Cardiac muscle cell (in vitro differentiated cells and primary cell): Measurements from ENCODE around the gene RAB8A. TPM values are rescaled to one million over a fixed set of nuclear protein-coding genes. Genes with fewer than 3 reads are reported as not detected.
A peak's percentile ranks its signal among the peaks of the same experiment; 100 is the strongest.
"Not testable (repeated sequence)": the region's sequence is repeated elsewhere in the genome, so short reads cannot be mapped to it uniquely, and the experiment has no call there.

ENCODE experiments used
- DNase-seq, 2 donors: peaks; one replicate each; pipeline versions ENCODE4 v3.0.0 to v3.0.0-alpha.2; 2010 to 2017; ENCODE audit warnings: low read depth in 1 of 2, low spot score in 1 of 2
- H3K27ac ChIP-seq: fragments of 200-600 bp; sonication (generic); 2 replicates; pipeline ENCODE4 v1.5.1; 2016
- H3K27me3 ChIP-seq: fragments of 200-600 bp; sonication (generic); 2 replicates; pipeline ENCODE4 v1.6.0; 2016; ENCODE audit warnings: control low read depth
- H3K36me3 ChIP-seq: fragments of 200-600 bp; sonication (generic); 2 replicates; pipeline ENCODE4 v1.5.1; 2016; ENCODE audit warnings: control low read depth
- H3K4me1 ChIP-seq: fragments of 200-600 bp; sonication (generic); 2 replicates; pipeline ENCODE4 v1.8.1; 2017; ENCODE audit warnings: low read depth, mild to moderate bottlenecking, mixed run types
- H3K4me3 ChIP-seq: fragments of 200-600 bp; sonication (generic); 2 replicates; pipeline ENCODE4 v1.5.1; 2016; ENCODE audit warnings: mild to moderate bottlenecking
- H3K9me3 ChIP-seq: fragments of 200-600 bp; sonication (generic); 2 replicates; pipeline ENCODE4 v1.5.1; 2017; ENCODE audit warnings: low read depth, mild to moderate bottlenecking, control low read depth
- CTCF ChIP-seq: IDR thresholded peaks from 2 replicates; pipeline ENCODE4 v1.5.1; 2012; ENCODE audit warnings: low read depth, mild to moderate bottlenecking, low read length
- polyA plus RNA-seq: library from polyadenylated mRNA; unstranded; fragments of >200 nt; fragmentation: Nextera tagmentation; extraction: Ambion mirVana; gene quantifications from 2 replicates; pipeline ENCODE4 v1.2.1, GENCODE V29; 2016
- total RNA-seq: library from RNA; depleted of rRNA; stranded (reverse); fragments of >200 nt; gene quantifications from 2 replicates; pipeline ENCODE4 v1.2.3, GENCODE V29; 2016

Gene RAB8A
- total and polyA plus RNA-seq, 2 experiments from 2014 or later, result 38.2 to 93.8 TPM

DNA sequence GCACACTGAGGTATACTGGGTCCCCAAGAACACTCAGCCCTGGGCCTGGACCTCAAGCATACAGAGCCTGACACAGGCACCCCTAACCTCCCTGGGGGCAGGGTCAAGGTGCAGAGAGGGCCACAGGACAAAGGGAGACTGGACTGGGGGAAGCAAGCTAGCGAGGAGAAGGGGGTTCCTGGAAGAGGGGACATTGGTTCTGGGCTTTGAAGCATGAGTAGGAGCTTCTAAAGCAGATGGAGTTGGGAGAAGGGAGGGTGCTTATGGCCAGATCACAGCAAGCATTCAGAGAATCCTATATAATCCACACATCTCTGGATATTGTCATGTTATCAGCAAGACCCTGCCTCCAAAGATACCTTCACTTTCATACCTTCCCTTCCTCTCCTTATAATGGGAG, 58.4 kb downstream of the RAB8A start:
- Histone ChIP-seq H3K36me3 (no peaks in the 10 kb centered on the region), H3K27me3 (no peaks in the 10 kb centered on the region), H3K4me3 (no peak overlapping the region), H3K4me1 (no peaks in the 10 kb centered on the region), H3K27ac (no peak overlapping the region), H3K9me3 (no peaks in the 10 kb centered on the region)
- DNase-seq, result no peak
- no peak for TF ChIP-seq CTCF

DNA sequence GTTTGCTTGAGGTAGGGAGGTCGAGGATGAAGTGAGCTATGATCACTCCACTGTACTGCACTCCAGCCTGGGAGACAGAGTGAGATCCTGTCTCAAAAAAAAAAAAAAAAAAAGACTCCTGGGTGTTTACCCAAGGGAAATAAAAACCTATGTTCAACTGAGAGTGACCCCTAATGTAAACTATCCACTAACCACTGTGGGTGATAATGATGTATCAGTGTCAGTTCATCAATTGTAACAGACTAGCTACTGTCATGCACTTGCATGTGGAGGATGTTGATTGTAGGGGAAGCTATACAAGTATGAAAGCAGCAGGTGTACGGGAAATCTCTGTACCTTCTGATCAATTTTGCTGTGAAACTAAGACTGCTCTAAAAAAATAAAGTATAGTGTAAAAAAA, 64.3 kb downstream of the RAB8A start:
- Histone ChIP-seq H3K27ac (no peak overlapping the region), H3K4me1 (no peaks in the 10 kb centered on the region), H3K36me3 (no peaks in the 10 kb centered on the region), H3K4me3 (no peak overlapping the region), H3K9me3 (no peaks in the 10 kb centered on the region), H3K27me3 (no peaks in the 10 kb centered on the region)
- no peak for TF ChIP-seq CTCF
- no peak for DNase-seq

DNA sequence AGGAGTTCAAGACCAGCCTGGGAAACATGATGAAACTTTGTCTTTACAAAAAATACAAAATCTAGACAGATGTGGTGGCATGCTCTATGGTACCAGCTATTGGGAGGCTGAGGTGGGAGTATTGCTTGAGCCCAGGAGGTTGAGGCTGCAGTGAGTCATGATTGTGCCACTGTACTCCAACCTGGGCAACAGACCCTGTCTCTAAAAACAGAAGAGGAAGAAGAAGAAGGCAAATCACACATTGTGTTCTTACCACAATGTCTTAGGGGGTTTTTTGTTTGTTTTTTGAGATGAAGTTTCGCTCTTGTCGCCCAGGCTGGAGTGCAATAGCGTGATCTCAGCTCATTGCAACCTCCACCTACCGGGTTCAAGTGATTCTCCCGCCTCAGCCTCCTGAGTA, 67.2 kb downstream of the RAB8A start:
- not testable (repeated sequence) for H3K27me3 ChIP-seq, H3K4me1 ChIP-seq, H3K9me3 ChIP-seq, DNase-seq, H3K4me3 ChIP-seq, H3K36me3 ChIP-seq, H3K27ac ChIP-seq

DNA sequence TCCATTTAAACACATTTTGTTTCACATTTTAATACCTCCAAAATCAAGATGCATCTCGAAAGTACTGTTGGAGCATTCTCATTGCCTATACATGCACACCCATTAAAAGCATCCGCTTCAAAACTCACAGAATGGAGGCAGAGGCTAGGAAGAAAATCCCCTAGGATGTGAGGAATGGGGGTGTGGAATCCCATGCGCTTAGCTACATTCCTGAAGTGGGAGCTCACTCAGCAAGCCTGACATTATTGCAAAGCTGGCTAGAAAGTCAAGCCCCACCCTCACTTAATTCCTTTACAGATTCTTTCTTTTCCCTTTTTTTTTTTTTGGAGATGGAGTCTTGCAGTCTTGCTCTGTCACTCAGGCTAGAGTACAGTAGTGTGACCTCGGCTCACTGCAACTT, 68.9 kb downstream of the RAB8A start:
- Histone ChIP-seq H3K4me3 (no peak overlapping the region), H3K27me3 (no peaks in the 10 kb centered on the region), H3K4me1 (no peaks in the 10 kb centered on the region), H3K27ac (no peak overlapping the region), H3K9me3 (no peaks in the 10 kb centered on the region), H3K36me3 (no peaks in the 10 kb centered on the region)
- TF ChIP-seq CTCF, result no peak
- peak in 1 of 2 donors; percentile 52 for DNase-seq

Other genes starting within 250 kb of the RAB8A start
- gene CYP4F2, start 213.8 kb upstream of the RAB8A start, total RNA-seq, result not detected in 2 replicates
- gene CYP4F2, start 213.8 kb upstream of the RAB8A start, polyA plus RNA-seq, result not detected in 2 replicates
- gene CYP4F11, start 177.4 kb upstream of the RAB8A start, total RNA-seq, result not detected in 2 replicates
- gene CYP4F11, start 177.4 kb upstream of the RAB8A start, polyA plus RNA-seq, result not detected in 2 replicates
- gene OR10H4, start 162.9 kb upstream of the RAB8A start, total RNA-seq, result not detected in 2 replicates
- not detected in 2 replicates for gene OR10H4, start 162.9 kb upstream of the RAB8A start, polyA plus RNA-seq
- gene TPM4, start 35.4 kb upstream of the RAB8A start, total RNA-seq, result 184 and 268 TPM in 2 replicates
- gene TPM4, start 35.4 kb upstream of the RAB8A start, polyA plus RNA-seq, result 118 and 120 TPM in 2 replicates
- not detected in 2 replicates for gene HSH2D, start 31.8 kb downstream of the RAB8A start, total RNA-seq
- gene HSH2D, start 31.8 kb downstream of the RAB8A start, polyA plus RNA-seq, result 0.12 TPM in 1 of 2 replicates, not detected in the other
- not detected in 2 replicates for gene CIB3, start 61.6 kb downstream of the RAB8A start, total RNA-seq
- not detected in 2 replicates for gene CIB3, start 61.6 kb downstream of the RAB8A start, polyA plus RNA-seq
- gene FAM32A, start 73.5 kb downstream of the RAB8A start, total RNA-seq, result 146 and 154 TPM in 2 replicates
- 163 and 209 TPM in 2 replicates for gene FAM32A, start 73.5 kb downstream of the RAB8A start, polyA plus RNA-seq
- gene AP1M1, start 86.0 kb downstream of the RAB8A start, total RNA-seq, result 120 and 158 TPM in 2 replicates
- 105 and 114 TPM in 2 replicates for gene AP1M1, start 86.0 kb downstream of the RAB8A start, polyA plus RNA-seq
- 7.8 and 13.4 TPM in 2 replicates for gene KLF2, start 212.9 kb downstream of the RAB8A start, total RNA-seq
- 10.9 and 12.1 TPM in 2 replicates for gene KLF2, start 212.9 kb downstream of the RAB8A start, polyA plus RNA-seq